Astrocyte (in vitro differentiated cells and primary cell): ENCODE results near the gene TICAM2. TPM values are rescaled to one million over a fixed set of nuclear protein-coding genes. Genes with fewer than 3 reads are reported as not detected.

Source experiments
- DNase-seq: peaks from one replicate; pipeline ENCODE4 v3.0.0-alpha.2; 2010; ENCODE audit warnings: low read depth
- FAIRE-seq: peaks from 2 replicates; lab custom pipeline; 2011; peaks lifted over from hg19 to GRCh38; lab: Jason Lieb, UNC
- H2AFZ ChIP-seq: 2 replicates; pipeline ENCODE4 v1.6.0; 2012; ENCODE audit warnings: low read depth, low read length, inconsistent platforms
- H3K27ac ChIP-seq: 2 replicates; pipeline ENCODE4 v1.5.1; 2011; ENCODE audit warnings: low read depth, low read length, inconsistent platforms
- H3K27me3 ChIP-seq: 2 replicates; pipeline ENCODE4 v1.6.0; 2011; ENCODE audit warnings: low read length, inconsistent platforms; ENCODE audit not compliant: insufficient read depth
- H3K36me3 ChIP-seq: 2 replicates; pipeline ENCODE4 v1.5.1; 2011; ENCODE audit warnings: low read length, inconsistent platforms; ENCODE audit not compliant: insufficient read depth
- H3K4me1 ChIP-seq: 2 replicates; pipeline ENCODE4 v1.5.1; 2011; ENCODE audit warnings: low read length, inconsistent platforms; ENCODE audit not compliant: insufficient read depth
- H3K4me2 ChIP-seq: 2 replicates; pipeline ENCODE4 v1.6.0; 2012; ENCODE audit warnings: low read length, inconsistent platforms
- H3K4me3 ChIP-seq: 2 replicates; pipeline ENCODE4 v1.5.1; 2011; ENCODE audit warnings: low read depth, mild to moderate bottlenecking, low read length, inconsistent platforms; ENCODE audit not compliant: insufficient read depth
- H3K79me2 ChIP-seq: 2 replicates; pipeline ENCODE4 v1.6.0; 2012; ENCODE audit warnings: mild to moderate bottlenecking, low read length, inconsistent platforms; ENCODE audit not compliant: insufficient read depth
- H3K9ac ChIP-seq: 2 replicates; pipeline ENCODE4 v1.6.0; 2012; ENCODE audit warnings: mild to moderate bottlenecking, low read length, inconsistent platforms
- H3K9me3 ChIP-seq: 2 replicates; pipeline ENCODE4 v1.5.1; 2012; ENCODE audit warnings: low read depth, mild to moderate bottlenecking, low read length, inconsistent platforms; ENCODE audit not compliant: insufficient read depth
- H4K20me1 ChIP-seq: 2 replicates; pipeline ENCODE4 v1.6.0; 2012; ENCODE audit warnings: low read length, inconsistent platforms; ENCODE audit not compliant: insufficient read depth
- H3K27ac Mint-ChIP-seq: one replicate; pipeline ENCODE4 v1.8.0; 2021; ENCODE audit warnings: mild to moderate bottlenecking, mixed read lengths; ENCODE audit not compliant: unreplicated experiment
- H3K27me3 Mint-ChIP-seq: one replicate; pipeline ENCODE4 v1.8.0; 2021; ENCODE audit warnings: low read depth, mixed read lengths; ENCODE audit not compliant: unreplicated experiment
- H3K36me3 Mint-ChIP-seq: one replicate; pipeline ENCODE4 v1.8.0; 2021; ENCODE audit warnings: low read depth, mixed read lengths; ENCODE audit not compliant: unreplicated experiment
- H3K4me1 Mint-ChIP-seq: one replicate; pipeline ENCODE4 v1.8.0; 2021; ENCODE audit warnings: low read depth, mixed read lengths; ENCODE audit not compliant: unreplicated experiment
- H3K4me3 Mint-ChIP-seq: one replicate; pipeline ENCODE4 v1.8.0; 2021; ENCODE audit warnings: mild to moderate bottlenecking, moderate library complexity, mixed read lengths; ENCODE audit not compliant: unreplicated experiment
- H3K9me3 Mint-ChIP-seq: one replicate; pipeline ENCODE4 v1.8.0; 2021; ENCODE audit warnings: mild to moderate bottlenecking, mixed read lengths; ENCODE audit not compliant: unreplicated experiment
- CTCF ChIP-seq: IDR thresholded peaks from 2 replicates; pipeline ENCODE4 v1.5.1; 2011; ENCODE audit warnings: low read depth, mild to moderate bottlenecking, inconsistent platforms, low read length, moderate library complexity; ENCODE audit not compliant: insufficient read depth
- EZH2 ChIP-seq: IDR thresholded peaks from 2 replicates; pipeline ENCODE4 v1.6.1; 2012; ENCODE audit warnings: mild to moderate bottlenecking, low read length, inconsistent platforms; ENCODE audit not compliant: insufficient read depth
- total RNA-seq: library from RNA; stranded (reverse); gene quantifications from 2 replicates; pipeline ENCODE4 v1.2.1, GENCODE V29; 2021

The TICAM2 gene
- total RNA-seq, 1 donor from 2014 or later: 6.8 TPM

GRCh38 chr5:115637507-115637906, 35.2 kb upstream of the TICAM2 start:
- H4K20me1 ChIP-seq: no peaks in the 10 kb centered on the region
- H3K4me2 ChIP-seq: no peak overlapping the region
- H3K4me3 ChIP-seq: no peak overlapping the region
- no peak for TF ChIP-seq CTCF
- no peak for TF ChIP-seq EZH2
- no peak overlapping the region for H3K9ac ChIP-seq
- no peak overlapping the region for H3K27ac Mint-ChIP-seq
- DNase-seq (no peak), FAIRE-seq (no peak)
- H3K27ac ChIP-seq: no peak overlapping the region
- no peaks in the 10 kb centered on the region for H3K4me1 ChIP-seq
- no peak overlapping the region for H3K4me3 Mint-ChIP-seq
- H2AFZ ChIP-seq: no peak overlapping the region
- H3K9me3 Mint-ChIP-seq: no peaks in the 10 kb centered on the region
- H3K4me1 Mint-ChIP-seq: no peaks in the 10 kb centered on the region
- no peaks in the 10 kb centered on the region for H3K27me3 Mint-ChIP-seq
- no peaks in the 10 kb centered on the region for H3K9me3 ChIP-seq
- no peaks in the 10 kb centered on the region for H3K79me2 ChIP-seq
- H3K36me3 Mint-ChIP-seq: no peaks in the 10 kb centered on the region
- H3K36me3 ChIP-seq: no peaks in the 10 kb centered on the region
- peaks cover 7% of the 10 kb centered on the region for H3K27me3 ChIP-seq

- no peaks in the 10 kb centered on the region for H3K27me3 Mint-ChIP-seq
- no peak overlapping the region for H3K4me3 Mint-ChIP-seq
- H3K4me1 ChIP-seq: no peaks in the 10 kb centered on the region
- H3K79me2 ChIP-seq: no peaks in the 10 kb centered on the region
- peaks cover 7% of the 10 kb centered on the region for H3K27me3 ChIP-seq
- H3K4me2 ChIP-seq: no peak overlapping the region
- H4K20me1 ChIP-seq: no peaks in the 10 kb centered on the region
- H3K4me3 ChIP-seq: no peak overlapping the region
- FAIRE-seq (no peak), DNase-seq (no peak)
- H3K27ac ChIP-seq: no peak overlapping the region
- H3K36me3 Mint-ChIP-seq: no peaks in the 10 kb centered on the region
- no peaks in the 10 kb centered on the region for H3K9me3 Mint-ChIP-seq
- no peaks in the 10 kb centered on the region for H3K9me3 ChIP-seq
- H2AFZ ChIP-seq: no peak overlapping the region
- no peak overlapping the region for H3K9ac ChIP-seq
- no peaks in the 10 kb centered on the region for H3K4me1 Mint-ChIP-seq
- H3K27ac Mint-ChIP-seq: no peak overlapping the region
- no peaks in the 10 kb centered on the region for H3K36me3 ChIP-seq
- no peak for TF ChIP-seq CTCF
- no peak for TF ChIP-seq EZH2
These were observed 33.7 kb upstream of the TICAM2 start for GRCh38 chr5:115636008-115636407.

GRCh38 chr5:115634343-115635132, 32.3 kb upstream of the TICAM2 start:
- peaks cover 7% of the 10 kb centered on the region for H3K27me3 ChIP-seq
- H3K4me1 ChIP-seq: no peaks in the 10 kb centered on the region
- H3K4me1 Mint-ChIP-seq: no peaks in the 10 kb centered on the region
- FAIRE-seq (peak; percentile 54), DNase-seq (peak; percentile 58)
- TF ChIP-seq EZH2 (no peak), CTCF (peak; percentile 98)
- no peaks in the 10 kb centered on the region for H3K36me3 ChIP-seq
- H3K4me2 ChIP-seq: peak overlapping the region; percentile 67
- H2AFZ ChIP-seq: peak overlapping the region; percentile 72
- peak overlapping the region; percentile 77 for H3K4me3 Mint-ChIP-seq
- no peaks in the 10 kb centered on the region for H3K79me2 ChIP-seq
- H3K9me3 ChIP-seq: no peaks in the 10 kb centered on the region
- no peak overlapping the region for H3K27ac ChIP-seq
- no peaks in the 10 kb centered on the region for H3K27me3 Mint-ChIP-seq
- no peaks in the 10 kb centered on the region for H3K9me3 Mint-ChIP-seq
- peak overlapping the region; percentile 6 for H3K27ac Mint-ChIP-seq
- H3K4me3 ChIP-seq: peak overlapping the region; percentile 32
- H3K36me3 Mint-ChIP-seq: no peaks in the 10 kb centered on the region
- H4K20me1 ChIP-seq: no peaks in the 10 kb centered on the region
- H3K9ac ChIP-seq: peak overlapping the region; percentile 24
